Stimulated activated naive B cell treated with anti-CD40 and anti-IgM and Interleukin-4, amounts not matched to agents 10 μg/mL and 1 μg/mL and 100 μg/mL, for 72 hours (primary cell): ENCODE results near the gene TATDN3.
A peak's percentile ranks its signal among the peaks of the same experiment; 100 is the strongest.
"Not testable (repeated sequence)": the region's sequence is repeated elsewhere in the genome, so short reads cannot be mapped to it uniquely, and the experiment has no call there.

Experiments used
- ATAC-seq, 2 donors: fragments of 150-1000 bp; cut with Tn5 transposase; replicated peaks; 2 replicates each; pipeline ENCODE4 v1.10.0; 2021; ENCODE audit warnings: moderate library complexity in 1 of 2
- DNase-seq: peaks from one replicate; pipeline ENCODE4 v3.0.0; 2021
- H3K27ac Mint-ChIP-seq: one replicate; pipeline ENCODE4 v1.8.0; 2022; ENCODE audit warnings: mild to moderate bottlenecking, mixed read lengths
- H3K27me3 Mint-ChIP-seq, 2 donors: one replicate each; pipeline ENCODE4 v1.8.0; 2022; ENCODE audit warnings: mixed read lengths in 2 of 2
- H3K36me3 Mint-ChIP-seq, 2 donors: one replicate each; pipeline ENCODE4 v1.8.0; 2022; ENCODE audit warnings: mixed read lengths in 2 of 2, mild to moderate bottlenecking in 1 of 2
- H3K4me1 Mint-ChIP-seq, 2 donors: one replicate each; pipeline ENCODE4 v1.8.0; 2022; ENCODE audit warnings: mixed read lengths in 2 of 2, mild to moderate bottlenecking in 1 of 2
- H3K4me3 Mint-ChIP-seq, 2 donors: one replicate each; pipeline ENCODE4 v1.8.0; 2022; ENCODE audit warnings: mild to moderate bottlenecking in 2 of 2, mixed read lengths in 2 of 2, moderate library complexity in 1 of 2
- H3K9me3 Mint-ChIP-seq, 2 donors: one replicate each; pipeline ENCODE4 v1.8.0; 2022; ENCODE audit warnings: mixed read lengths in 2 of 2, mild to moderate bottlenecking in 1 of 2

The TATDN3 gene

DNA sequence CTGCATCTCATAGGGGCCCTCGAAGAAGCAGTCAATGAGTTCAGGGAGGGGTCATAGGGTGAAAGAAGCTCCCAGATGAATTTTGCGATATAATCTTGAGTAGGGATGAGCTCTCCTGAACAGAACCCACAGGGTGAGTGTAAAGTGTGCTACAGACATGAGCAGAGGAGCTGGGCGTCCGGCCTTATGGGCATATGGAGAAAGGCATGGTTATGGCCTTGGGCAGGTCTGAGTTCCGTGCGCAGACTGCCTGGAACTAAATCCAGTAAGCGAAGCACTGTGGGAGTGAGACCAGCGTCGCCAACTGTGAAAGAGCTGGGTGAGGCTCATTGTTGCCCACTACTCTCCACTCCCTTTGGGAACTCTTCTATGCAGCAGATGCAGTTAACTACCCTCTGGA lies 28.9 kb upstream of the TATDN3 start:
- H3K4me1 Mint-ChIP-seq = peaks cover 27 to 53% of the 10 kb centered on the region in 2 donors
- H3K27me3 Mint-ChIP-seq = no peaks in the 10 kb centered on the region

DNA sequence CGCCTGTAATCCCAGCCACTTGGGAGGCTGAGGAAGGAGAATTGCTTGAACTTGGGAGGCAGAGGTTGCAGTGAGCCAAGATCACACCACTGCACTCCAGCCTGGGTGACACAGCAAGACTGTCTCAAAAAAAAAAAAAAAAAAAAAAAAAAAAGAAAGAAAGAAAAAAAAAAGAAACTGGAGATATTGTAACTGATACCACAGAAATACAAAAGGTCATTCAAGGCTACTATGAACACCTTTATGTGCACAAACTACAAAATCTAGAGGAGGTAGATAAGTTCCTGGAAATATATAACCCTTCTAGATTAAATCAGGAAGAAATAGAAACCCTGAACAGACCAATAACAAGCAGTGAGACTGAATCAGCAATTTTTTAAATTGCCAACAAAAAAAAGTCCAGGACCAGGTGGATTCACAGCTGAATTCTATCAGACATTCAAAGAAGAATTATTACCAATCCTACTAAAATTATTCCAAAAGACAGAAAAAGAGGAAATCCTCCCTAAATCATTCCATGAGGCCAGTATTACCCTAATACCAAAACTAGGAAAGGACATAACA lies 26.9 kb upstream of the TATDN3 start:
- peaks cover 21 to 57% of the 10 kb centered on the region in 2 donors for H3K4me1 Mint-ChIP-seq
- not testable (repeated sequence) for ATAC-seq, H3K27ac Mint-ChIP-seq, H3K4me3 Mint-ChIP-seq, H3K27me3 Mint-ChIP-seq, DNase-seq
- peaks cover 65 to 76% of the 10 kb centered on the region in 2 donors for H3K36me3 Mint-ChIP-seq
- peaks cover 22 to 27% of the 10 kb centered on the region in 2 donors for H3K9me3 Mint-ChIP-seq

More for the DNA sequence above, 28.9 kb upstream of the TATDN3 start:
- Mint-ChIP-seq H3K27ac (no peak overlapping the region), H3K36me3 (peaks cover 53 to 57% of the 10 kb centered on the region in 2 donors), H3K4me3 (no peak overlapping the region), H3K9me3 (peaks cover 11% of the 10 kb centered on the region in 2 donors)
- DNase-seq (no peak), ATAC-seq (no peak)

DNA sequence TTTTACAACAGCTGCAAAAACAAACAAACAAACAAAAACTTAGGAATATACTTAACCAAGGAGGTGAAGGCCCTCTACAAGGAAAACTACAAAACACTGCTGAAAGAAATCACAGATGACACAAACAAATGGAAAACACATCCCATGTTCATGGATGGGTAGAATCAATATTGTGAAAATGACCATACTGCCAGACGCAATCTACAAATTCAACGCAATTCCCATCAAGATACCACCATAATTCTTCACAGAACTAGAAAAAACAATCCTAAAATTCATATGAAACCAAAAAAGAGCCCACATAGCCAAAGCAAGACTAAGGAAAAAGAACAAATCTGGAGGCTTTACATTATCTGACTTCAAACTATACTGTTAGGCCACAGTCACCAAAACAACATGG lies 24.9 kb upstream of the TATDN3 start:
- not testable (repeated sequence) for H3K4me3 Mint-ChIP-seq, H3K27me3 Mint-ChIP-seq, ATAC-seq, H3K27ac Mint-ChIP-seq, DNase-seq
- H3K36me3 Mint-ChIP-seq = peaks cover 75 to 85% of the 10 kb centered on the region in 2 donors
- H3K4me1 Mint-ChIP-seq = peaks cover 16 to 63% of the 10 kb centered on the region in 2 donors
- H3K9me3 Mint-ChIP-seq = peaks cover 30 to 36% of the 10 kb centered on the region in 2 donors

GRCh38 chr1:212769459-212770167 lies 22.1 kb upstream of the TATDN3 start:
- peak overlapping the region; percentile 37 for H3K27ac Mint-ChIP-seq
- peaks cover 30 to 39% of the 10 kb centered on the region in 2 donors for H3K9me3 Mint-ChIP-seq
- no peaks in the 10 kb centered on the region for H3K27me3 Mint-ChIP-seq
- H3K36me3 Mint-ChIP-seq = peaks cover 74 to 87% of the 10 kb centered on the region in 2 donors
- ATAC-seq = peak in 1 of 2 donors; percentile 61
- peaks cover 25 to 72% of the 10 kb centered on the region in 2 donors for H3K4me1 Mint-ChIP-seq
- no peak overlapping the region for H3K4me3 Mint-ChIP-seq
- no peak for DNase-seq

- H3K4me1 Mint-ChIP-seq = peaks cover 25 to 60% of the 10 kb centered on the region in 2 donors
These were observed 20.4 kb upstream of the TATDN3 start for GRCh38 chr1:212771341-212771740.

DNA sequence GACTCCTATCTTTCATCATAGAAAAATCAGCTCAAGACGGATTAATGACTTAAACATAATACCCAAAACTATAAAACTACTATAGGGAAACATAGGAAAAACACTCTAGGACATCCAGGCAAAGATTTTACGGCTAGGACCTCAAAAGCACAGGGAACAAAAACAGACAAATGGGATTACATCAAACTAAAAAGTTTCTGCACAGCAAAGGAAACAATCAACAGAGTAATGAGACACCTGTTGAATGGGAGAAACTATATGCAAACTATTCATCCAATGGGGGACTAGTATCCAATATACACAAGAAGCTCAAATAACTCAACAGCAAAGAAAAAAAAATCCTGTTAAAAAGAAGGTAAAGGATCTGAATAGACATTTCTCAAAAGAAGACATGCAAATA lies 18.7 kb upstream of the TATDN3 start:
- no peak for ATAC-seq
- Mint-ChIP-seq H3K27me3 (no peaks in the 10 kb centered on the region), H3K4me3 (no peak overlapping the region), H3K27ac (peak overlapping the region; percentile 16), H3K36me3 (peaks cover 62 to 86% of the 10 kb centered on the region in 2 donors), H3K9me3 (peaks cover 19 to 28% of the 10 kb centered on the region in 2 donors), H3K4me1 (peaks cover 28 to 65% of the 10 kb centered on the region in 2 donors)
- no peak for DNase-seq

More at GRCh38 chr1:212771341-212771740, 20.4 kb upstream of the TATDN3 start:
- no peaks in the 10 kb centered on the region for H3K27me3 Mint-ChIP-seq
- ATAC-seq = no peak
- peaks cover 28 to 39% of the 10 kb centered on the region in 2 donors for H3K9me3 Mint-ChIP-seq
- H3K27ac Mint-ChIP-seq = no peak overlapping the region
- H3K36me3 Mint-ChIP-seq = peaks cover 69 to 86% of the 10 kb centered on the region in 2 donors
- no peak for DNase-seq
- no peak overlapping the region for H3K4me3 Mint-ChIP-seq

- Mint-ChIP-seq H3K4me3 (no peak overlapping the region), H3K36me3 (peaks cover 53 to 74% of the 10 kb centered on the region in 2 donors), H3K27ac (no peak overlapping the region), H3K4me1 (peaks cover 26 to 51% of the 10 kb centered on the region in 2 donors), H3K27me3 (no peaks in the 10 kb centered on the region), H3K9me3 (peaks cover 9 to 15% of the 10 kb centered on the region in 2 donors)
- ATAC-seq (peak; percentile 71 to 74), DNase-seq (no peak)
These were observed 17.1 kb upstream of the TATDN3 start for GRCh38 chr1:212774584-212774983.

GRCh38 chr1:212775241-212775640 lies 16.5 kb upstream of the TATDN3 start:
- H3K36me3 Mint-ChIP-seq = peaks cover 47 to 68% of the 10 kb centered on the region in 2 donors
- DNase-seq (no peak), ATAC-seq (no peak)
- H3K27ac Mint-ChIP-seq = no peak overlapping the region
- peaks cover 4 to 8% of the 10 kb centered on the region in 2 donors for H3K9me3 Mint-ChIP-seq
- H3K4me3 Mint-ChIP-seq = no peak overlapping the region
- peaks cover 22 to 45% of the 10 kb centered on the region in 2 donors for H3K4me1 Mint-ChIP-seq
- no peaks in the 10 kb centered on the region for H3K27me3 Mint-ChIP-seq

GRCh38 chr1:212777151-212777550 lies 14.5 kb upstream of the TATDN3 start:
- peaks cover 21 to 32% of the 10 kb centered on the region in 2 donors for H3K4me1 Mint-ChIP-seq
- peaks cover 0 to under 1% of the 10 kb centered on the region in 2 donors for H3K9me3 Mint-ChIP-seq
- no peak overlapping the region for H3K4me3 Mint-ChIP-seq
- no peak for DNase-seq
- H3K27ac Mint-ChIP-seq = no peak overlapping the region
- no peak for ATAC-seq
- H3K36me3 Mint-ChIP-seq = peaks cover 31 to 50% of the 10 kb centered on the region in 2 donors
- H3K27me3 Mint-ChIP-seq = no peaks in the 10 kb centered on the region

- Mint-ChIP-seq H3K36me3 (peaks cover 26 to 45% of the 10 kb centered on the region in 2 donors), H3K4me1 (peaks cover 14 to 27% of the 10 kb centered on the region in 2 donors)
- not testable (repeated sequence) for H3K9me3 Mint-ChIP-seq, ATAC-seq, H3K27ac Mint-ChIP-seq, DNase-seq, H3K27me3 Mint-ChIP-seq, H3K4me3 Mint-ChIP-seq
These were observed 12.6 kb upstream of the TATDN3 start for GRCh38 chr1:212779086-212779485.

- Mint-ChIP-seq H3K36me3 (peaks cover 18 to 38% of the 10 kb centered on the region in 2 donors), H3K27me3 (no peaks in the 10 kb centered on the region), H3K27ac (no peak overlapping the region), H3K9me3 (no peaks in the 10 kb centered on the region), H3K4me1 (peaks cover 8 to 20% of the 10 kb centered on the region in 2 donors), H3K4me3 (no peak overlapping the region)
- DNase-seq (no peak), ATAC-seq (peak in 1 of 2 donors; percentile 19)
These were observed 10.9 kb upstream of the TATDN3 start for GRCh38 chr1:212780759-212781158.

DNA sequence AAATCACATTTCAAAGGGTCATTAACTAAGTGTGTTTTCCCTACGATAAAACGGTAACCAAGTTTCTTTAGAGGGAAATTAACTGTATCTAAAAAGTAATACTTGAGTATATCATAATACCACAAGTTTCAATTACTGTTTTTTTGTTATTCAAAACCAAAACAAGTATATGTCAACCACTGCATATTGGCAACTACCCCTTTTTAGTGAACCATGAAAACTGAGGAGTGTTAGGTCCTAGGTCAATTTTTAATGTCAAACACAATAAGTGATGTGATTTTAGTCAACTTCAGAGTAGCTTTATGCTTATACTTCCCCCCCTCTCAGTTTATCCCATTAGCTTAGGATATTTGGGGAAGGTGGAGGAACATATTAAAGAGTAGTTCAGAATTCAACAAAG lies 10.5 kb upstream of the TATDN3 start:
- Mint-ChIP-seq H3K27me3 (no peaks in the 10 kb centered on the region), H3K9me3 (no peaks in the 10 kb centered on the region), H3K4me3 (no peak overlapping the region), H3K27ac (no peak overlapping the region), H3K36me3 (peaks cover 20 to 42% of the 10 kb centered on the region in 2 donors), H3K4me1 (peaks cover 8 to 20% of the 10 kb centered on the region in 2 donors)
- peak; percentile 79 to 93 for ATAC-seq
- DNase-seq = no peak

GRCh38 chr1:212782422-212783154 lies 9.1 kb upstream of the TATDN3 start:
- Mint-ChIP-seq H3K4me1 (peaks cover 5 to 14% of the 10 kb centered on the region in 2 donors), H3K36me3 (peaks cover 17 to 35% of the 10 kb centered on the region in 2 donors), H3K9me3 (no peaks in the 10 kb centered on the region), H3K27ac (no peak overlapping the region), H3K27me3 (no peaks in the 10 kb centered on the region), H3K4me3 (no peak overlapping the region)
- ATAC-seq (peak; percentile 30 to 61), DNase-seq (no peak)

DNA sequence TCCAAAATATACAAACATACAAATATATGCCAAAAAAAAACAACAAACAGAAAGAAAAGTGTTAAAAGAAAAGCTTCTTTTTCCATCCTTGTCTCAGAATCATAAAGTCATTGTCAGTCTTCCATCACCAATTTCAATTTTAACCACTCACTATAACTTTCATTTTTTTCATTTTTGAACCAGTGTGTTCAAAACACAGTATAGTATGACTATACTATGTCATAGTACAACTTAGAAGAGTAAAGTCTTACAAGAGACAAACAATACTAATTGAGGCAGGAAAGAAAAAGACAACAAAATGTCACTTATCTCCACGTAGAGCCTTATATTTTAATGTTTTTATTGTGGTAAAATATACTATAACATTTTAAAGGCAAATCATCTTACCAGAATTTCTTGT lies 7.7 kb upstream of the TATDN3 start:
- Mint-ChIP-seq H3K36me3 (peaks cover 12 to 27% of the 10 kb centered on the region in 2 donors), H3K27ac (no peak overlapping the region), H3K4me3 (no peak overlapping the region), H3K4me1 (peaks cover 5 to 14% of the 10 kb centered on the region in 2 donors), H3K9me3 (no peaks in the 10 kb centered on the region), H3K27me3 (no peaks in the 10 kb centered on the region)
- DNase-seq (no peak), ATAC-seq (no peak)
